Measurements from ENCODE around the gene MACO1. TPM values are rescaled to one million over a fixed set of nuclear protein-coding genes. Genes with fewer than 3 reads are reported as not detected.
A peak's percentile ranks its signal among the peaks of the same experiment; 100 is the strongest.

The MACO1 gene
- total and polyA plus RNA-seq, 10 donors: 6.9 to 21.0 (median 17.3) TPM

DNA sequence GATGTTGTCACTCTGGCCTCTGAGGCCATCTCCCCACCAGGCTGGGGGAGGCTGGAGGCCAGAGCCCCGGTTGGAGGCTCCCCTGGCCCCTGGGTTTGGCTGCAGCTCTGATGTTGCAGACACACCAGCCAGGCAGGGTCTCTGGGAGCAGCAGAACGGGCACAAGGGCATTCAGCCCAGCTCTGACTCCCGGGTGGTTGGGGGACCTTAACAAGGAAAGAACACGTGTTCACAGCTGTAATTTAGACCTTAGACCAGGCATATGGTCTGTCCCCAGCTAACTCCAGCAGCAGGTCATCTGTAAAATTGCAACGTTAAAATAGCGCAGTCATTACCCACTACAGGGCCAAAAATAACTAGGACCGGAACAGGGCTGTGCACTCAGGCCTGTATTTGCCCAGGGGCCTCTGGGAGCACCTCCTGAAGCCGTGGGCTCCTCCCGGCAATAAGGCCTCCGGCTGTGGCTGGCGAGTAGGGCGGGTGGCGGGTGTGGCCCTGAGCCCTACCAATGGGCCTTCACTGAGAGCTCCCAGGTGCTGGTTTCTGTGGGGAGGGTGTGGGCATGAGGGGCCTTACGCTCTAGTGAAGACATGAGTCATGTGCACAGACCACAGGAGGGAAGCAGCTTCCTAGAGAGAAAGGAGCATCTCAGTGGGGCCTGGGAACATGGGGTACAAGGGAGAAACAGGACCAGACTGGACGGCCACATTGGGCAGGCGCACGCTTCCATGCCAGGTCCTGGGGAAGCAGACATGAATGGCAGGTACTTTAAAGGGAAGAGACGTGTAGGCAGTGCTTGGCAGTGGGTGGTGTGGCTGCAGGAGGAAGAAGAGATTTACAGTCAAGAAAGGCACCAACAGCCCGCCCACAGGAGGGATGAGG lies 118.8 kb downstream of the MACO1 start:
- intact Hi-C loops (cut with DNase I; ENCODE audit: low total_unique reads): no loop called here
- TF ChIP-seq POLR2AphosphoS5 (IDR thresholded peaks at IDR 0.05): peak; percentile 17 to 81 (median 70)
- TF ChIP-seq, protein P1, sequence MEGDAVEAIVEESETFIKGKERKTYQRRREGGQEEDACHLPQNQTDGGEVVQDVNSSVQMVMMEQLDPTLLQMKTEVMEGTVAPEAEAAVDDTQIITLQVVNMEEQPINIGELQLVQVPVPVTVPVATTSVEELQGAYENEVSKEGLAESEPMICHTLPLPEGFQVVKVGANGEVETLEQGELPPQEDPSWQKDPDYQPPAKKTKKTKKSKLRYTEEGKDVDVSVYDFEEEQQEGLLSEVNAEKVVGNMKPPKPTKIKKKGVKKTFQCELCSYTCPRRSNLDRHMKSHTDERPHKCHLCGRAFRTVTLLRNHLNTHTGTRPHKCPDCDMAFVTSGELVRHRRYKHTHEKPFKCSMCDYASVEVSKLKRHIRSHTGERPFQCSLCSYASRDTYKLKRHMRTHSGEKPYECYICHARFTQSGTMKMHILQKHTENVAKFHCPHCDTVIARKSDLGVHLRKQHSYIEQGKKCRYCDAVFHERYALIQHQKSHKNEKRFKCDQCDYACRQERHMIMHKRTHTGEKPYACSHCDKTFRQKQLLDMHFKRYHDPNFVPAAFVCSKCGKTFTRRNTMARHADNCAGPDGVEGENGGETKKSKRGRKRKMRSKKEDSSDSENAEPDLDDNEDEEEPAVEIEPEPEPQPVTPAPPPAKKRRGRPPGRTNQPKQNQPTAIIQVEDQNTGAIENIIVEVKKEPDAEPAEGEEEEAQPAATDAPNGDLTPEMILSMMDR (IDR thresholded peaks at IDR 0.05 in 8 of 11, conservative IDR thresholded peaks at IDR 0.05 in 3 of 11): no peak
- peak; percentile 92 for DNase-seq

More for the DNA sequence above, 118.8 kb downstream of the MACO1 start:
- Histone ChIP-seq H3K4me1 (peaks cover 74 to 100% (median 97%) of the 10 kb centered on the region in 6 donors), H3K4me3 (peak overlapping the region in 1 of 8 donors; percentile 44), H3K9me3 (no peaks in the 10 kb centered on the region), H3K27me3 (replicated peaks in 1 of 7) (no peaks in the 10 kb centered on the region), H3K36me3 (peaks cover 0 to 16% (median 0%) of the 10 kb centered on the region in 6 donors), H3K27ac (peak overlapping the region; percentile 58 to 92 (median 88))
- 10 to 26% (median 18%) methylated on average over 19 of the region's 19 CpGs for WGBS, 5 donors

Other genes starting within 250 kb of the MACO1 start
- 10 to 100 TPM; 38.1 to 69.3 (median 47.0) TPM for gene SYF2, start 198.4 kb upstream of the MACO1 start, total RNA-seq
- gene SYF2, start 198.4 kb upstream of the MACO1 start, polyA plus RNA-seq: 10 to 100 TPM; 80.5 to 98.3 (median 93.2) TPM
- gene RSRP1, start 183.4 kb upstream of the MACO1 start, total RNA-seq: 100 to 1,000 TPM; 159 to 394 (median 208) TPM
- gene RSRP1, start 183.4 kb upstream of the MACO1 start, polyA plus RNA-seq: 100 to 1,000 TPM; 180 to 249 (median 247) TPM
- gene RHD, start 158.4 kb upstream of the MACO1 start, total RNA-seq: 1 to 10 TPM in 4 of 7 donors, under 1 TPM in 1, not detected in 2; 0.34 to 3.9 (median 1.8) TPM
- gene RHD, start 158.4 kb upstream of the MACO1 start, polyA plus RNA-seq: under 1 TPM in 2 of 3 donors, not detected in 1; 0.03 to 0.10 TPM
- gene TMEM50A, start 92.6 kb upstream of the MACO1 start, total RNA-seq: 100 to 1,000 TPM in 1 of 7 donors, 10 to 100 TPM in 6; 74.2 to 108 (median 85.1) TPM
- gene TMEM50A, start 92.6 kb upstream of the MACO1 start, polyA plus RNA-seq: 10 to 100 TPM; 44.1 to 75.8 (median 47.1) TPM
- gene RHCE, start 10.1 kb upstream of the MACO1 start, total RNA-seq: 1 to 10 TPM in 1 of 7 donors, under 1 TPM in 5, not detected in 1; 0.41 to 7.1 (median 0.60) TPM
- gene RHCE, start 10.1 kb upstream of the MACO1 start, polyA plus RNA-seq: under 1 TPM in 2 of 3 donors, not detected in 1; 0.13 to 0.21 TPM
- gene LDLRAP1, start 112.7 kb downstream of the MACO1 start, total RNA-seq: 100 to 1,000 TPM in 1 of 7 donors, 10 to 100 TPM in 6; 62.6 to 105 (median 82.3) TPM
- 10 to 100 TPM; 21.7 to 45.9 (median 28.4) TPM for gene LDLRAP1, start 112.7 kb downstream of the MACO1 start, polyA plus RNA-seq
- 10 to 100 TPM; 25.0 to 54.3 (median 47.2) TPM for gene MAN1C1, start 185.9 kb downstream of the MACO1 start, total RNA-seq
- 1 to 10 TPM; 4.6 to 7.0 (median 6.9) TPM for gene MAN1C1, start 185.9 kb downstream of the MACO1 start, polyA plus RNA-seq